Ovary (tissue), 9 donors: ENCODE results near the gene MSMB. TPM values are rescaled to one million over a fixed set of nuclear protein-coding genes. Genes with fewer than 3 reads are reported as not detected.
"Not testable (repeated sequence)": the region's sequence is repeated elsewhere in the genome, so short reads cannot be mapped to it uniquely, and the experiment has no call there.

ENCODE experiments used
- DNase-seq, 5 donors: peaks; one replicate each; pipeline ENCODE4 v3.0.0-alpha.2; 2019 to 2020
- H3K27ac ChIP-seq, 2 donors: fragments of 200-600 bp; one replicate each; pipeline versions ENCODE4 v1.5.1 to v1.8.0; 2019 to 2022
- H3K27me3 ChIP-seq: fragments of 200-600 bp; one replicate; pipeline ENCODE4 v1.8.0; 2022
- H3K36me3 ChIP-seq: fragments of 200-600 bp; sonication (generic); one replicate; pipeline ENCODE4 v1.5.1; 2019
- H3K4me1 ChIP-seq: one replicate; pipeline ENCODE4 v1.8.1; 2013; ENCODE audit warnings: mild to moderate bottlenecking, moderate library complexity; ENCODE audit not compliant: insufficient read depth
- H3K4me3 ChIP-seq: fragments of 200-600 bp; sonication (generic); one replicate; pipeline ENCODE4 v1.5.1; 2017
- H3K9me3 ChIP-seq, 2 donors: fragments of 200-600 bp in 1 of 2; sonication (generic) in 1 of 2; one replicate each; pipeline versions ENCODE4 v1.5.1 to v1.8.1; 2013 to 2019; ENCODE audit warnings: mild to moderate bottlenecking in 1 of 2, moderate library complexity in 1 of 2
- CTCF ChIP-seq, 3 donors: fragments of 450-650 bp in 2 of 3; fragments of 200-600 bp in 1 of 3; IDR thresholded peaks; one replicate each; pipeline versions ENCODE4 v1.5.1 to v1.8.0; 2016 to 2022; ENCODE audit warnings: antibody characterized with exemption in 3 of 3, mild to moderate bottlenecking in 1 of 3
- EP300 ChIP-seq: sonication (generic); formaldehyde crosslinking; IDR thresholded peaks from one replicate; pipeline ENCODE4 v1.6.1; 2017; ENCODE audit warnings: antibody characterized with exemption
- POLR2A ChIP-seq: fragments of 450-650 bp; IDR thresholded peaks from one replicate; pipeline ENCODE4 v1.6.1; 2017; ENCODE audit warnings: antibody characterized with exemption, mild to moderate bottlenecking, moderate library complexity
- WGBS, 3 donors: extraction: QIAGEN DNeasy Blood & Tissue Kit in 1 of 3; methylation state at CpG; one replicate each; pipeline versions ENCODE4 v1.1.5 to v1.1.7; 2013 to 2017; 5-methylcytosine and 5-hydroxymethylcytosine counted together
- intact Hi-C, 4 donors: fragments of 100-400 bp; cut with DNase I; formaldehyde crosslinking; loops; one replicate each; pipeline versions ENCODE4 v1.11.0 to v1.15.1; 2022 to 2023
- polyA plus RNA-seq, 2 donors: library from polyadenylated mRNA; stranded (reverse); fragments of 200-250 nt in 1 of 2; fragments of 350-450 nt in 1 of 2; fragmentation: Illumina TruSeq in 1 of 2; extraction: RNeasy Lipid Tissue Mini Kit (QIAGEN cat#74804) in 1 of 2; gene quantifications; one replicate each; pipeline ENCODE4 v1.2.3, GENCODE V29; 2013 to 2014
- total RNA-seq, 7 donors: library from RNA; depleted of rRNA in 2 of 7; stranded (reverse); fragments of >200 nt in 2 of 7; fragmentation: NEBNext Ultra II Directional in 3 of 7; extraction: Animal tissue kit (Norgen Biotek cat#: 25700) in 3 of 7; gene quantifications; one replicate each; pipeline versions ENCODE4 v1.1.0 to v1.2.4, GENCODE V29; 2016 to 2023
- donor health status: DM: no; HTN: no; CAD: no; lungs with moderate emphysema.
- donor health status: DM: no; HTN: no; CAD: no.
- donor health status: Bipolar disorder and iron deficiency.
- donor health status: DM: yes; HTN: yes; CAD: no.
- donor health status: DM: no; HTN: no; CAD: no.
- donor health status: DM: yes; HTN: yes; CAD: no.

The MSMB gene
- total and polyA plus RNA-seq, 9 donors = not detected

GRCh38 chr10:46053534-46054434 lies 7.7 kb upstream of the MSMB start:
- Histone ChIP-seq H3K9me3 (no peaks in the 10 kb centered on the region), H3K36me3 (no peaks in the 10 kb centered on the region), H3K27ac (no peak overlapping the region), H3K4me3 (no peak overlapping the region), H3K27me3 (no peaks in the 10 kb centered on the region), H3K4me1 (no peaks in the 10 kb centered on the region)
- intact Hi-C loops = no loop called here
- WGBS, 3 donors = 56 to 59% (median 57%) methylated on average over 9 of the region's 9 CpGs
- TF ChIP-seq EP300 (no peak), POLR2A (no peak), CTCF (IDR thresholded peaks at IDR 0.05) (no peak)
- DNase-seq = no peak

DNA sequence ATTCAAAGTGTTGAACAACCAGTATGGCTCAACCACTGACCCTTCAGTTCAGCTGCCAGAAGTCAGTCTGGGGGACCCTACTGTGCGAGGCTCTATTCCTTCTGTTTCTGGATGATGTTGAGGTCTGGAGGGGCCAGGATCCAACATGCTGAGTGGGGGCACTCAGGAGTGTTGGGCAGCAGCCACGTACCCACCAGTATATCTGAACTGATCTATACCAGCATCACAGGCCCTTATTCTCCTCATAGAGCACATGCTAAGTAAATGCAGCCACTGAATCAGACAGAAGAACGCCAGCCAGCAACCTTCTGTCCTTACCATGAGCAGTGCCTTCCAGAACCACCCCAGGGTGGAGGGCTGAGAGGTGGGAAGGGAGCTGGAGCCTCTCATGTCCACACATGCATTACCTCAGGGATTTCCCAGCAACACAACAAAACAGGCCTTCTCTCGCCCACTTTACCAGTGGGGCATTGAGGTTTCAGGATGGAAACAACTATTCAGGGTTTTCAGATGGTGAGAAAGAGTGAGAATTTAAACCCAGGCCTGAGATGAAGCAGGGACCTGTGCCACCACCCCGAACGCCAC lies 6.8 kb upstream of the MSMB start:
- 84 to 89% (median 88%) methylated on average over 6 of the region's 6 CpGs for WGBS, 3 donors
- no peaks in the 10 kb centered on the region for H3K27me3 ChIP-seq
- DNase-seq = no peak
- no peaks in the 10 kb centered on the region for H3K4me1 ChIP-seq
- H3K9me3 ChIP-seq = no peaks in the 10 kb centered on the region
- no peak for TF ChIP-seq EP300
- intact Hi-C loops = no loop called here
- H3K4me3 ChIP-seq = no peak overlapping the region
- H3K36me3 ChIP-seq = no peaks in the 10 kb centered on the region
- no peak overlapping the region for H3K27ac ChIP-seq

DNA sequence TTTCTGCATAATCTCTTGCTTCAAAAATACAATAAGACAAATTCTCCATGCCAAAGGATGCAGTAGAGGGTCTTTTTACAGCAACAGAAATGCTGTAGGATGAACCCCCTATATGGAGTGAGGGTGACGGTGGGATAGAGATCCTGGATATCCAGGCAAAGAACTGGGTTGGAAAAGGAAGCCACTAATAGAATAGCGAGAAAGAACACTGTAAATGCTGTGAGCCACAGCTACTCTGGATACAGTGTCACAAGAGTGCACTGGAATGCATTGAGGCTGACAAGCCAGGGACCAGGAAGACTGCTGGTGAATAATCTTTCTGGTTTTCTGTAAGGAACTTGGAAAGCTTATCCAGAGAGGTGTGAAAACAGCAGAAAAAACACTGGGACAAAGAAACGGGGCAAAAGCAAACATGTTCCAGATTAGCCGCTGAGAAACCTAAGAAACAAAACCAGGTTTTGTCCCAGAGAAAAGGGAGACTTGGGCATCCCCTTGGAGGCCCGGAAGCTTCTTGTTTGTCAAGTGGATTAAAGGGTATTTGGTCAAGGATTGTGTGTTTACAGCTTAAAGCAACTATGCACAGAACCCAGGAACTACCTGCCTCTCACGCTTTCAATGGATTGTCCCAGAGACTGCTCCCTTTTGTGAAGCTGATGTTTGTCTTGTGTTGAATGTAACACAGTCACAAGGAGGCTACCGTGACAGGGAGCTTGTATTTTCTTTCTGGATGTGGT lies 6.2 kb upstream of the MSMB start:
- no peak for TF ChIP-seq POLR2A
- no peak for TF ChIP-seq EP300
- TF ChIP-seq CTCF (IDR thresholded peaks at IDR 0.05) = no peak
- Histone ChIP-seq H3K27me3 (no peaks in the 10 kb centered on the region), H3K4me1 (no peaks in the 10 kb centered on the region), H3K27ac (no peak overlapping the region), H3K4me3 (no peak overlapping the region), H3K36me3 (no peaks in the 10 kb centered on the region), H3K9me3 (no peaks in the 10 kb centered on the region)
- DNase-seq = no peak
- intact Hi-C loops = no loop called here
- WGBS, 3 donors = 54 to 65% (median 62%) methylated on average over 7 of the region's 7 CpGs

- H3K27me3 ChIP-seq = no peaks in the 10 kb centered on the region
Measured at GRCh38 chr10:46050941-46051623, 5.0 kb upstream of the MSMB start.

GRCh38 chr10:46049497-46049831 lies 3.4 kb upstream of the MSMB start:
- H3K27ac ChIP-seq, H3K36me3 ChIP-seq, H3K9me3 ChIP-seq, H3K27me3 ChIP-seq, DNase-seq, H3K4me3 ChIP-seq, H3K4me1 ChIP-seq, intact Hi-C loops: not testable (repeated sequence)
- 91 to 97% (median 94%) methylated on average over 11 of the region's 11 CpGs for WGBS, 3 donors

More at GRCh38 chr10:46050941-46051623, 5.0 kb upstream of the MSMB start:
- H3K4me1 ChIP-seq = no peaks in the 10 kb centered on the region
- no peak for TF ChIP-seq POLR2A
- no peak for TF ChIP-seq EP300
- TF ChIP-seq CTCF (IDR thresholded peaks at IDR 0.05) = no peak
- H3K4me3 ChIP-seq = no peak overlapping the region
- no peak overlapping the region for H3K27ac ChIP-seq
- H3K36me3 ChIP-seq = no peaks in the 10 kb centered on the region
- WGBS, 3 donors = 37 to 65% (median 63%) methylated on average over 11 of the region's 11 CpGs
- intact Hi-C loops = no loop called here
- H3K9me3 ChIP-seq = no peaks in the 10 kb centered on the region
- DNase-seq = no peak
